ENCODE data around the gene C3orf18.

DNA sequence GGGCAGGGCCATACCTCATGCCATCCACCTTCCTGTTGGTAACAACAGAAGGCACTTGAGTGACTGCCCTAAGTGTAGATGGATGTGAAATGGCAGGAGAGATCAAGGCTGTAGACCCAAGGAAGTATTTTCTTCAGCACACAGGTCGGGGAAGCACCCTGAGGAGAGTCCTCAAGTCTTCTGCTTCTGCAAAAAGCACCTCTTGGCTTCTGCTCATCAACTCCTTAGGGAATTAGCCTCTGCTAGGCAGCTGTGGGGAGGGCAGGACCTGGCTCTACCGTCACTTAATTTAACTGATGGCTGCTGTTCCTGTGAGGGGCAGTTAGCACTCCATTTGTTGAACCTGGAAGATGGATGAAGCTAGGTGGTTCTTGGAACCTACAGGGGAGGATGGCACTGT is 57.2 kb downstream of the C3orf18 start:
- TF ChIP-seq FOXM1 (IDR thresholded peaks at IDR 0.05; ENCODE audit: low read depth, low read length) (no peak), YY1 (IDR thresholded peaks at IDR 0.05; ENCODE audit: low read depth, low read length) (no peak), TCF7 (IDR thresholded peaks at IDR 0.05; ENCODE audit: borderline replicate concordance) (no peak), GABPA (IDR thresholded peaks at IDR 0.05; ENCODE audit: low read depth) (no peak), POLR2A (IDR thresholded peaks at IDR 0.05; ENCODE audit: low read depth, low read length) (no peak), ASH2L (IDR thresholded peaks at IDR 0.05; ENCODE audit: borderline replicate concordance, low read depth) (no peak), POLR2AphosphoS5 (IDR thresholded peaks at IDR 0.05; ENCODE audit: low read length) (no peak), HDGF (IDR thresholded peaks at IDR 0.05) (no peak)
- TF ChIP-seq, protein P1, sequence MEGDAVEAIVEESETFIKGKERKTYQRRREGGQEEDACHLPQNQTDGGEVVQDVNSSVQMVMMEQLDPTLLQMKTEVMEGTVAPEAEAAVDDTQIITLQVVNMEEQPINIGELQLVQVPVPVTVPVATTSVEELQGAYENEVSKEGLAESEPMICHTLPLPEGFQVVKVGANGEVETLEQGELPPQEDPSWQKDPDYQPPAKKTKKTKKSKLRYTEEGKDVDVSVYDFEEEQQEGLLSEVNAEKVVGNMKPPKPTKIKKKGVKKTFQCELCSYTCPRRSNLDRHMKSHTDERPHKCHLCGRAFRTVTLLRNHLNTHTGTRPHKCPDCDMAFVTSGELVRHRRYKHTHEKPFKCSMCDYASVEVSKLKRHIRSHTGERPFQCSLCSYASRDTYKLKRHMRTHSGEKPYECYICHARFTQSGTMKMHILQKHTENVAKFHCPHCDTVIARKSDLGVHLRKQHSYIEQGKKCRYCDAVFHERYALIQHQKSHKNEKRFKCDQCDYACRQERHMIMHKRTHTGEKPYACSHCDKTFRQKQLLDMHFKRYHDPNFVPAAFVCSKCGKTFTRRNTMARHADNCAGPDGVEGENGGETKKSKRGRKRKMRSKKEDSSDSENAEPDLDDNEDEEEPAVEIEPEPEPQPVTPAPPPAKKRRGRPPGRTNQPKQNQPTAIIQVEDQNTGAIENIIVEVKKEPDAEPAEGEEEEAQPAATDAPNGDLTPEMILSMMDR (IDR thresholded peaks at IDR 0.05 in 2 of 3, conservative IDR thresholded peaks at IDR 0.05 in 1 of 3; ENCODE audit: control insufficient read depth in 2 of 3, extremely low read depth in 1 of 3, insufficient read depth in 1 of 3, low read depth in 3 of 3, low read length in 3 of 3) = no peak
- TF ChIP-seq, protein P2, sequence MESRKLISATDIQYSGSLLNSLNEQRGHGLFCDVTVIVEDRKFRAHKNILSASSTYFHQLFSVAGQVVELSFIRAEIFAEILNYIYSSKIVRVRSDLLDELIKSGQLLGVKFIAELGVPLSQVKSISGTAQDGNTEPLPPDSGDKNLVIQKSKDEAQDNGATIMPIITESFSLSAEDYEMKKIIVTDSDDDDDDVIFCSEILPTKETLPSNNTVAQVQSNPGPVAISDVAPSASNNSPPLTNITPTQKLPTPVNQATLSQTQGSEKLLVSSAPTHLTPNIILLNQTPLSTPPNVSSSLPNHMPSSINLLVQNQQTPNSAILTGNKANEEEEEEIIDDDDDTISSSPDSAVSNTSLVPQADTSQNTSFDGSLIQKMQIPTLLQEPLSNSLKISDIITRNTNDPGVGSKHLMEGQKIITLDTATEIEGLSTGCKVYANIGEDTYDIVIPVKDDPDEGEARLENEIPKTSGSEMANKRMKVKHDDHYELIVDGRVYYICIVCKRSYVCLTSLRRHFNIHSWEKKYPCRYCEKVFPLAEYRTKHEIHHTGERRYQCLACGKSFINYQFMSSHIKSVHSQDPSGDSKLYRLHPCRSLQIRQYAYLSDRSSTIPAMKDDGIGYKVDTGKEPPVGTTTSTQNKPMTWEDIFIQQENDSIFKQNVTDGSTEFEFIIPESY (IDR thresholded peaks at IDR 0.05) = no peak
